ENCODE results near the gene PYY.
"Not testable (repeated sequence)": the region's sequence is repeated elsewhere in the genome, so short reads cannot be mapped to it uniquely, and the experiment has no call there.

- TF ChIP-seq EP300, POLR2AphosphoS5 (IDR thresholded peaks at IDR 0.05): not testable (repeated sequence)
- TF ChIP-seq, protein P1, sequence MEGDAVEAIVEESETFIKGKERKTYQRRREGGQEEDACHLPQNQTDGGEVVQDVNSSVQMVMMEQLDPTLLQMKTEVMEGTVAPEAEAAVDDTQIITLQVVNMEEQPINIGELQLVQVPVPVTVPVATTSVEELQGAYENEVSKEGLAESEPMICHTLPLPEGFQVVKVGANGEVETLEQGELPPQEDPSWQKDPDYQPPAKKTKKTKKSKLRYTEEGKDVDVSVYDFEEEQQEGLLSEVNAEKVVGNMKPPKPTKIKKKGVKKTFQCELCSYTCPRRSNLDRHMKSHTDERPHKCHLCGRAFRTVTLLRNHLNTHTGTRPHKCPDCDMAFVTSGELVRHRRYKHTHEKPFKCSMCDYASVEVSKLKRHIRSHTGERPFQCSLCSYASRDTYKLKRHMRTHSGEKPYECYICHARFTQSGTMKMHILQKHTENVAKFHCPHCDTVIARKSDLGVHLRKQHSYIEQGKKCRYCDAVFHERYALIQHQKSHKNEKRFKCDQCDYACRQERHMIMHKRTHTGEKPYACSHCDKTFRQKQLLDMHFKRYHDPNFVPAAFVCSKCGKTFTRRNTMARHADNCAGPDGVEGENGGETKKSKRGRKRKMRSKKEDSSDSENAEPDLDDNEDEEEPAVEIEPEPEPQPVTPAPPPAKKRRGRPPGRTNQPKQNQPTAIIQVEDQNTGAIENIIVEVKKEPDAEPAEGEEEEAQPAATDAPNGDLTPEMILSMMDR (IDR thresholded peaks at IDR 0.05), result not testable (repeated sequence)
These were observed 43.4 kb upstream of the PYY start for GRCh38 chr17:43997180-43997579.
